Tibial nerve (tissue), 4 donors: ENCODE results near the gene RAX. TPM values are rescaled to one million over a fixed set of nuclear protein-coding genes. Genes with fewer than 3 reads are reported as not detected.

Source experiments
- DNase-seq, 2 donors: peaks; one replicate each; pipeline ENCODE4 v3.0.0-alpha.2; 2019; ENCODE audit warnings: low spot score in 2 of 2
- H3K27ac ChIP-seq, 4 donors: fragments of 200-600 bp; sonication (generic) in 3 of 4; one replicate each; pipeline ENCODE4 v1.5.1; 2017 to 2019; ENCODE audit warnings: mild to moderate bottlenecking in 1 of 4
- H3K27me3 ChIP-seq, 2 donors: fragments of 200-600 bp; sonication (generic) in 1 of 2; one replicate each; pipeline versions ENCODE4 v1.5.1 to v1.6.0; 2017 to 2019
- H3K36me3 ChIP-seq, 3 donors: fragments of 200-600 bp; sonication (generic); one replicate each; pipeline ENCODE4 v1.5.1; 2018 to 2019
- H3K4me1 ChIP-seq, 4 donors: fragments of 200-600 bp; sonication (generic) in 3 of 4; one replicate each; pipeline ENCODE4 v1.5.1; 2017 to 2019
- H3K4me3 ChIP-seq, 4 donors: fragments of 200-600 bp; sonication (generic) in 3 of 4; one replicate each; pipeline ENCODE4 v1.5.1; 2017 to 2019; ENCODE audit warnings: mild to moderate bottlenecking in 1 of 4, moderate library complexity in 1 of 4
- H3K9me3 ChIP-seq, 4 donors: fragments of 200-600 bp; sonication (generic) in 3 of 4; one replicate each; pipeline ENCODE4 v1.5.1; 2017 to 2019
- CTCF ChIP-seq, 5 experiments: fragments of 200-600 bp in 3 of 5; fragments of 450-650 bp in 2 of 5; sonication (generic) in 3 of 5; IDR thresholded peaks; one replicate each; pipeline ENCODE4 v1.5.1; 2016 to 2019; ENCODE audit warnings: antibody characterized with exemption in 5 of 5, mild to moderate bottlenecking in 3 of 5, moderate library complexity in 2 of 5
- EP300 ChIP-seq, 2 donors: sonication (generic); formaldehyde crosslinking; IDR thresholded peaks; one replicate each; pipeline ENCODE4 v1.6.1; 2017; ENCODE audit warnings: antibody characterized with exemption in 2 of 2, mild to moderate bottlenecking in 1 of 2
- POLR2A ChIP-seq, 2 donors: fragments of 450-650 bp; IDR thresholded peaks; one replicate each; pipeline ENCODE4 v1.6.1; 2017; ENCODE audit warnings: antibody characterized with exemption in 2 of 2, mild to moderate bottlenecking in 2 of 2, moderate library complexity in 2 of 2
- WGBS, 2 donors: methylation state at CpG; one replicate each; pipeline ENCODE4 v1.1.5; 2018; 5-methylcytosine and 5-hydroxymethylcytosine counted together
- total RNA-seq, 4 donors: library from RNA; depleted of rRNA; stranded (reverse); fragments of >200 nt; gene quantifications; one replicate each; pipeline ENCODE4 v1.1.0, GENCODE V29; 2016

Gene RAX
- total RNA-seq, 4 donors from 2014 or later, result not detected

GRCh38 chr18:59249199-59249774 is 24.0 kb downstream of the RAX start:
- TF ChIP-seq EP300 (IDR thresholded peaks at IDR 0.05) (no peak), POLR2A (IDR thresholded peaks at IDR 0.05) (no peak), CTCF (IDR thresholded peaks at IDR 0.05) (peak; percentile 49 to 70 (median 55))
- H3K9me3 ChIP-seq, result no peaks in the 10 kb centered on the region
- 16 to 26% methylated on average over 5 of the region's 5 CpGs for WGBS, 2 donors
- no peak overlapping the region for H3K4me3 ChIP-seq
- no peaks in the 10 kb centered on the region for H3K36me3 ChIP-seq
- H3K4me1 ChIP-seq, result no peaks in the 10 kb centered on the region
- peak in 1 of 2 donors; percentile 41 for DNase-seq
- H3K27me3 ChIP-seq, result peaks cover 0 to 8% of the 10 kb centered on the region in 2 donors
- no peak overlapping the region for H3K27ac ChIP-seq

- no peaks in the 10 kb centered on the region for H3K4me1 ChIP-seq
- DNase-seq, result no peak
- peaks cover 0 to 8% of the 10 kb centered on the region in 2 donors for H3K27me3 ChIP-seq
- 62 to 69% methylated on average over 4 of the region's 4 CpGs for WGBS, 2 donors
- TF ChIP-seq EP300 (IDR thresholded peaks at IDR 0.05) (no peak), POLR2A (IDR thresholded peaks at IDR 0.05) (no peak), CTCF (IDR thresholded peaks at IDR 0.05) (no peak)
- no peak overlapping the region for H3K4me3 ChIP-seq
- H3K9me3 ChIP-seq, result no peaks in the 10 kb centered on the region
- H3K36me3 ChIP-seq, result no peaks in the 10 kb centered on the region
- H3K27ac ChIP-seq, result no peak overlapping the region
Observed at GRCh38 chr18:59246796-59247195, 26.5 kb downstream of the RAX start.

- no peak for DNase-seq
- WGBS, 2 donors, result 92 to 98% methylated on average over 2 of the region's 2 CpGs
- H3K4me3 ChIP-seq, result no peak overlapping the region
Observed at GRCh38 chr18:59242906-59243305, 30.3 kb downstream of the RAX start.

GRCh38 chr18:59239642-59240041 is 33.6 kb downstream of the RAX start:
- TF ChIP-seq POLR2A (IDR thresholded peaks at IDR 0.05), result no peak
- TF ChIP-seq EP300 (IDR thresholded peaks at IDR 0.05), result no peak
- no peaks in the 10 kb centered on the region for H3K36me3 ChIP-seq
- no peak overlapping the region for H3K4me3 ChIP-seq
- no peaks in the 10 kb centered on the region for H3K4me1 ChIP-seq
- H3K27me3 ChIP-seq, result no peaks in the 10 kb centered on the region
- DNase-seq, result no peak
- 68 to 76% methylated on average over 4 of the region's 4 CpGs for WGBS, 2 donors
- H3K27ac ChIP-seq, result no peak overlapping the region
- H3K9me3 ChIP-seq, result no peaks in the 10 kb centered on the region

More at GRCh38 chr18:59242906-59243305, 30.3 kb downstream of the RAX start:
- Histone ChIP-seq H3K9me3 (no peaks in the 10 kb centered on the region), H3K27ac (no peak overlapping the region), H3K36me3 (no peaks in the 10 kb centered on the region), H3K27me3 (peaks cover 0 to 8% of the 10 kb centered on the region in 2 donors), H3K4me1 (no peaks in the 10 kb centered on the region)
- TF ChIP-seq POLR2A (IDR thresholded peaks at IDR 0.05), result no peak
- no peak for TF ChIP-seq EP300 (IDR thresholded peaks at IDR 0.05)
- no peak for TF ChIP-seq CTCF (IDR thresholded peaks at IDR 0.05)

- H3K9me3 ChIP-seq, result no peaks in the 10 kb centered on the region
- no peaks in the 10 kb centered on the region for H3K4me1 ChIP-seq
- no peaks in the 10 kb centered on the region for H3K27me3 ChIP-seq
- no peak overlapping the region for H3K4me3 ChIP-seq
- no peak for DNase-seq
- no peaks in the 10 kb centered on the region for H3K36me3 ChIP-seq
- H3K27ac ChIP-seq, result no peak overlapping the region
- no peak for TF ChIP-seq CTCF (IDR thresholded peaks at IDR 0.05)
- TF ChIP-seq EP300 (IDR thresholded peaks at IDR 0.05), result no peak
- TF ChIP-seq POLR2A (IDR thresholded peaks at IDR 0.05), result no peak
Observed at GRCh38 chr18:59238385-59238784, 34.9 kb downstream of the RAX start.

- Histone ChIP-seq H3K36me3 (no peaks in the 10 kb centered on the region), H3K27ac (no peak overlapping the region), H3K9me3 (no peaks in the 10 kb centered on the region), H3K4me1 (no peaks in the 10 kb centered on the region), H3K4me3 (no peak overlapping the region), H3K27me3 (no peaks in the 10 kb centered on the region)
- WGBS, 2 donors, result 80 to 84% methylated on average over 6 of the region's 6 CpGs
- DNase-seq, result no peak
- no peak for TF ChIP-seq POLR2A (IDR thresholded peaks at IDR 0.05)
- TF ChIP-seq CTCF (IDR thresholded peaks at IDR 0.05), result no peak
- no peak for TF ChIP-seq EP300 (IDR thresholded peaks at IDR 0.05)
Observed at GRCh38 chr18:59233017-59233410, 40.2 kb downstream of the RAX start.
